GM18526 (cell line): ENCODE data around the gene HOXD3.

Source experiments
- POLR2A ChIP-seq: IDR thresholded peaks from 3 replicates; pipeline ENCODE4 v1.6.1; 2011; ENCODE audit not compliant: insufficient read length; ENCODE audit errors: extremely low read depth

The HOXD3 gene

GRCh38 chr2:176117162-176117822 is 39.8 kb upstream of the HOXD3 start:
- TF ChIP-seq POLR2A: no peak

- TF ChIP-seq POLR2A: no peak
Measured at GRCh38 chr2:176117823-176118371, 39.2 kb upstream of the HOXD3 start.

- no peak for TF ChIP-seq POLR2A
Measured at GRCh38 chr2:176118601-176119339, 38.3 kb upstream of the HOXD3 start.

- no peak for TF ChIP-seq POLR2A
Measured at GRCh38 chr2:176120364-176121189, 36.5 kb upstream of the HOXD3 start.

- TF ChIP-seq POLR2A: no peak
Measured at GRCh38 chr2:176121190-176122051, 35.7 kb upstream of the HOXD3 start.

- TF ChIP-seq POLR2A: no peak
Measured at GRCh38 chr2:176122052-176122682, 34.9 kb upstream of the HOXD3 start.

- no peak for TF ChIP-seq POLR2A
Measured at GRCh38 chr2:176122683-176123410, 34.3 kb upstream of the HOXD3 start, which contains the start of gene HOXD9. HOXD9 (plus strand) TSS chr2:176122719; CDS start chr2:176122769, 50 bp downstream.

GRCh38 chr2:176123411-176124109 is 33.5 kb upstream of the HOXD3 start:
- no peak for TF ChIP-seq POLR2A

GRCh38 chr2:176124110-176124946 is 32.8 kb upstream of the HOXD3 start:
- TF ChIP-seq POLR2A: no peak

GRCh38 chr2:176124947-176125771 is 31.9 kb upstream of the HOXD3 start:
- TF ChIP-seq POLR2A: no peak

GRCh38 chr2:176125772-176126054 is 31.4 kb upstream of the HOXD3 start:
- no peak for TF ChIP-seq POLR2A
